ENCODE results near the gene THAP12. TPM values are rescaled to one million over a fixed set of nuclear protein-coding genes. Genes with fewer than 3 reads are reported as not detected.

The THAP12 gene
- total RNA-seq, 1 experiment from 2014 or later: 44.1 TPM

- Histone ChIP-seq H2AFZ (ENCODE audit: low read depth, low read length, poor library complexity, severe bottlenecking) (no peak overlapping the region), H4K20me1 (ENCODE audit: insufficient read depth) (peaks cover 6% of the 10 kb centered on the region; the same call in 1 of the 2 replicates), H3K27me3 (ENCODE audit: insufficient read depth, low read length) (no peaks in the 10 kb centered on the region), H3K36me3 (ENCODE audit: control insufficient read depth in 1 of 2, insufficient read depth in 2 of 2, low read length in 2 of 2) (peaks cover 3 to 5% of the 10 kb centered on the region in 2 experiments; a peak in 2 of 4 replicates), H3K9ac (ENCODE audit: low read length) (no peak overlapping the region), H3K9me2 (ENCODE audit: insufficient read depth) (no peaks in the 10 kb centered on the region), H3K4me1 (ENCODE audit: control insufficient read depth in 1 of 2, insufficient read depth in 2 of 2, low read length in 2 of 2) (no peaks in the 10 kb centered on the region), H3K27ac (ENCODE audit: low read depth, low read length) (no peak overlapping the region), H3K79me2 (ENCODE audit: insufficient read depth, low read length) (peaks cover 68% of the 10 kb centered on the region), H3K9me3 (ENCODE audit: control insufficient read depth in 1 of 2, insufficient read depth in 1 of 2, low read depth in 1 of 2, low read length in 2 of 2) (no peaks in the 10 kb centered on the region), H3K4me3 (replicated peaks in 1 of 2; ENCODE audit: low read depth in 1 of 2, low read length in 2 of 2) (no peak overlapping the region), H3K4me2 (ENCODE audit: low read length) (no peak overlapping the region)
- POLR2A ChIA-PET: no interaction called here
- ATAC-seq: no peak
- intact Hi-C loops (cut with micrococcal nuclease): no loop called here
- RAD21 ChIA-PET (ENCODE audit: low non-redundant PET in 1 of 2, low total read pairs in 2 of 2, uncharacterized antibody in 2 of 2, unreplicated experiment in 2 of 2): no interaction called here
- TF ChIP-seq MAX (IDR thresholded peaks at IDR 0.05): no peak
- TF ChIP-seq ZNF274 (IDR thresholded peaks at IDR 0.05; ENCODE audit: low read depth, low read length): no peak
- no peak for TF ChIP-seq CTCF (IDR thresholded peaks at IDR 0.05 in 2 of 3, conservative IDR thresholded peaks at IDR 0.05 in 1 of 3; ENCODE audit: borderline replicate concordance in 1 of 3, insufficient read depth in 1 of 3, low read depth in 2 of 3, low read length in 2 of 3)
- TF ChIP-seq ATF3 (IDR thresholded peaks at IDR 0.05): no peak
- no peak for TF ChIP-seq RAD21 (IDR thresholded peaks at IDR 0.05; ENCODE audit: low read depth)
- no peak for TF ChIP-seq POLR2AphosphoS5 (IDR thresholded peaks at IDR 0.05; ENCODE audit: low read depth, low read length)
- no peak for TF ChIP-seq EZH2phosphoT487 (IDR thresholded peaks at IDR 0.05; ENCODE audit: borderline replicate concordance)
- TF ChIP-seq YY1 (IDR thresholded peaks at IDR 0.05; ENCODE audit: extremely low read depth, insufficient replicate concordance, low read depth, low read length): no peak
- TF ChIP-seq EGR1 (IDR thresholded peaks at IDR 0.05; ENCODE audit: low read depth): no peak
- TF ChIP-seq SRF (IDR thresholded peaks at IDR 0.05; ENCODE audit: low read depth): no peak
- TF ChIP-seq POLR2A (IDR thresholded peaks at IDR 0.05; ENCODE audit: borderline replicate concordance, extremely low read depth, insufficient read depth, insufficient read length): no peak
- TF ChIP-seq REST (IDR thresholded peaks at IDR 0.05; ENCODE audit: low read depth): no peak
- DNase-seq (ENCODE audit: low read depth, low spot score): no peak
- CTCF ChIA-PET: no interaction called here
- no TSS peak for BruUV-seq (replicated peaks)
Observed at GRCh38 chr11:76361776-76362175, 19.2 kb downstream of the THAP12 start.
